D341Med (cell line): ENCODE results near the gene NNMT.

Experiments used
- DNase-seq: peaks from one replicate; pipeline ENCODE4 v3.0.0; 2012; ENCODE audit warnings: low spot score

The NNMT gene

GRCh38 chr11:114348200-114349191 lies 52.3 kb downstream of the NNMT start:
- peak; percentile 31 for DNase-seq

DNA sequence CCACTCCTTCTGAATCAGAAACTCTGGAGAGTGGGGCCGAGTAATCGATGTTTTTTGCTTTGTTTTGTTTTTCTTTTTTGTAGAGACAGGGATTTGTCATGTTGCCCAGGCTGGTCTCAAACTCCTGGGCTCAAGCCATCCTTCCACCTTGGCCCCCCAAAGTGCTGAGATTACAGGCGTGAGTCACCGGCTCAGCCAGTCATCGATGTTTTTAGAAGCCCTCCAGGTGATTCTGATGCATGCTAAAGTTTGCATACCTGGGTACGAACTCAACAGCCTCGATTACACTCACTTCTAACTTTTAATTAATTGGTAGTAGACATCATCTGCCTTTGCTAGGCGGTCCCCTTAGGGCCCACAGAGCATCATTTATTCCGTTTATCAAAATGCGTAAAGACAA lies 53.8 kb downstream of the NNMT start:
- no peak for DNase-seq

GRCh38 chr11:114353443-114353842 lies 57.2 kb downstream of the NNMT start:
- DNase-seq = no peak

DNA sequence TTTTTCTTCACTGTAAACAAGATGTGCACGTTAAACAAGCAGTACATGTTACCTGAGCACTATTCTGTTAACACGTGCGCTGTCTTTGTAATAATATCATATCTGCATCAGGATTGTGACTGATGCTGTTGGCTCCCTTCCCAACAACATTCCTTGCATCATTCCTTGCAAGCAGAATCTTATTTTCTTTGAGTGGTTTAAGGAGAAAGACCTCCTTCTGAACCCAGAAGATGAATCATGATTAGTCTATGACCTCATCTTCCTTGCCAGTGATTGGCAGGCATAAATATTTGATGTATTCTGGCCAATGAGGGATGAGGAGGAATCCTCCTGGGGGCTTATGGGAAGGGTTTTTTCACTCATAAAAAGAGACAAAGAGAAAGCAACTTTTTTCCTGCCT lies 57.9 kb downstream of the NNMT start:
- DNase-seq = no peak

DNA sequence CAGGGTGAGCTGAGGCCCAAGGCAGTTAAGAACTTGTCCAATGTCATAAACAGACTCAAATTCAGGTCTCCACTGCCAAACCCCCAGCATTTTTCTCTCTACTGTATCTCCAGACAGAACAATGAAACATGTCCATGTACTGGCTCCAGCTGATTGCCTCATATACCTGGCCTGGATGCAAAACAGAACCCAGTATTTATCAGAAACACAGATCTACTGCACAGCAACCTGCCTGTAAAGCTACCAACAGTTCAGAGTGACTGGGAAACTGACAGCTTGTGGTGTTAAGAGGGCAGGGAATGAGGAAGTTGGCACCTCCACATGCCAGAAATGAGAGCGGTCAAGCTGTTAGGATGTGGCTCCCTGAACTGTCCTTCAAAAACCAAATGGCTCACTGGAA lies 62.5 kb downstream of the NNMT start:
- DNase-seq = no peak

DNA sequence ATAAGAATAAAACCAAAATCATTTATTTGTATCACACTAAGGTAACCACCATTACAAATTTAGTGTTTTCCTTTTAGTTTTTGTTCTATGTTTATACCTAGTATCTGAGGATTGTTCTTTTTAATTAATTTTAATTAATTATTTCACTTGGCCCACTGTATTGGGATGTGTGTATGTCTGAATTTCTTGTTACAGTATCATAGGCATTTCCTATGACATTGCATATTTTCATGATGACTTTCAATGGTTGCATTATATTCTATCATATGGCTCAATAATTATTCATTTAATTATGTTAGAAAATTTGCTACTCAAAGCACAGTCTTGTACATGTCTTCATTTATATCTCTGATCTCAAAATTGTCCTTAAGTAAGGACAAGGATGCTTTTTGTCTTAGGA lies 63.1 kb downstream of the NNMT start:
- DNase-seq = no peak

DNA sequence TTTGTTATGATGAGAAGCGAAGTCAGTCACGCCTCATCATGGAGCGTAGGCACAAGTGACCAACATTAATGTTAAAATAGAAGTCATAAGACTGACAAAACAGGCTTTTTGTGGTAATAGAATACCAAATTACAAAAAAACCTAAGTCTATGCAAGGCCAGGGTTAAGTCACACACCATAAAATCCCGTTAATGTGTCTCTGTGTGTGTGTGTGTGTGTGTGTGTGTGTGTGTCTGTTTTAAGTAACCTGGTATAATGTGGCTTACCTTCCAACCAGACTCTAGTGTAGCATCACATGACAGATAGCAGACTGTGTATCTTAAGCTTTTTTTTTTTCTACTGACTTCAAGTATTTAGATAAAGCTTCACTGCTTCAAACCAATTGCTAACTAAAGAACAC lies 66.1 kb downstream of the NNMT start:
- no peak for DNase-seq

- DNase-seq = no peak
Measured at GRCh38 chr11:114362958-114363357, 66.8 kb downstream of the NNMT start.
